Subcutaneous abdominal adipose tissue (tissue), 5 donors: ENCODE measurements around the gene UBE4B.

Experiments
- H3K27ac ChIP-seq: one replicate; pipeline ENCODE4 v1.7.0; 2013; ENCODE audit warnings: low read depth, mild to moderate bottlenecking, inconsistent platforms, low read length, moderate library complexity
- H3K27me3 ChIP-seq, 5 donors: one replicate each; pipeline ENCODE4 v1.7.0; 2013; ENCODE audit warnings: low read length in 5 of 5, inconsistent platforms in 1 of 5; ENCODE audit not compliant: control insufficient read depth in 5 of 5, insufficient read depth in 4 of 5
- H3K36me3 ChIP-seq, 5 donors: one replicate each; pipeline ENCODE4 v1.7.0; 2013; ENCODE audit warnings: low read length in 5 of 5; ENCODE audit not compliant: control insufficient read depth in 5 of 5, insufficient read depth in 5 of 5
- H3K4me1 ChIP-seq, 5 donors: one replicate each; pipeline ENCODE4 v1.7.0; 2013; ENCODE audit warnings: low read length in 5 of 5, mild to moderate bottlenecking in 3 of 5, moderate library complexity in 1 of 5; ENCODE audit not compliant: control insufficient read depth in 5 of 5, insufficient read depth in 5 of 5
- H3K4me3 ChIP-seq, 5 donors: one replicate each; pipeline ENCODE4 v1.7.0; 2013; ENCODE audit warnings: low read length in 5 of 5, low read depth in 1 of 5
- H3K9ac ChIP-seq, 5 donors: one replicate each; pipeline ENCODE4 v1.7.0; 2013; ENCODE audit warnings: low read length in 5 of 5, mild to moderate bottlenecking in 4 of 5, moderate library complexity in 3 of 5
- H3K9me3 ChIP-seq, 5 donors: one replicate each; pipeline ENCODE4 v1.7.0; 2013; ENCODE audit warnings: low read length in 5 of 5; ENCODE audit not compliant: control insufficient read depth in 5 of 5
- donor health status: healthy.
- donor health status: healthy.
- donor health status: healthy.
- donor health status: healthy.
- donor health status: healthy.

UBE4B gene

DNA sequence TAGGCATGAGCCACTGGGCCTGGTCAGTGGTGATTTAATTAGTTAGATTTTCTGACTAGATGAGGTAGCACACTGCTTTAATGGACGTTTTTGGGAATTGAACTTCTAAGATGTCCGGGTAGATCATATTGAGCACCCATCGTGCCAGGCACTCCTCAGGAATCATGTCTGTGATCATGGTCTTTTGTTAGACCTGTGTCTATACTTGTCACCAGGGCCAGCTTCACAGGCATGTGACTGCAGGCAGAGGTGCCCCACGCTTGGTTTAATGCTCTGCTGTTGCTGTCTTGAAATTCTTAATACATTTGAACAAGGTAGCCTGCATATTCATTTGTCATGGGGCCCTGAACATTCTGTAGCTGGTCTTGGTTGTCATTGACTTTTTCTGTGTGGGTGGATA, 19.6 kb downstream of the UBE4B start:
- Histone ChIP-seq H3K27me3 (no peaks in the 10 kb centered on the region), H3K4me3 (no peak overlapping the region), H3K9ac (no peak overlapping the region), H3K27ac (no peak overlapping the region), H3K36me3 (peaks cover 0 to 18% (median 3%) of the 10 kb centered on the region in 5 donors), H3K9me3 (no peaks in the 10 kb centered on the region), H3K4me1 (peaks cover 0 to 11% (median 8%) of the 10 kb centered on the region in 5 donors)

GRCh38 chr1:10054465-10054864, 21.7 kb downstream of the UBE4B start:
- Histone ChIP-seq H3K4me1 (peaks cover 0 to 21% (median 15%) of the 10 kb centered on the region in 5 donors), H3K9me3 (no peaks in the 10 kb centered on the region), H3K27me3 (no peaks in the 10 kb centered on the region), H3K4me3 (no peak overlapping the region), H3K9ac (no peak overlapping the region), H3K36me3 (peaks cover 0 to 18% (median 3%) of the 10 kb centered on the region in 5 donors), H3K27ac (no peak overlapping the region)

- no peak overlapping the region for H3K27ac ChIP-seq
- peaks cover 0 to 8% (median 0%) of the 10 kb centered on the region in 5 donors for H3K36me3 ChIP-seq
- H3K9me3 ChIP-seq, result no peaks in the 10 kb centered on the region
- no peak overlapping the region for H3K9ac ChIP-seq
- no peaks in the 10 kb centered on the region for H3K27me3 ChIP-seq
- H3K4me1 ChIP-seq, result peaks cover 0 to 29% (median 21%) of the 10 kb centered on the region in 5 donors
- H3K4me3 ChIP-seq, result no peak overlapping the region
These were observed 23.8 kb downstream of the UBE4B start for GRCh38 chr1:10056599-10056987.

GRCh38 chr1:10057343-10057742, 24.6 kb downstream of the UBE4B start:
- Histone ChIP-seq H3K27ac (no peak overlapping the region), H3K9me3 (no peaks in the 10 kb centered on the region), H3K4me3 (no peak overlapping the region), H3K9ac (no peak overlapping the region), H3K27me3 (no peaks in the 10 kb centered on the region), H3K36me3 (peaks cover 0 to 7% (median 0%) of the 10 kb centered on the region in 5 donors), H3K4me1 (peaks cover 0 to 29% (median 21%) of the 10 kb centered on the region in 5 donors)

DNA sequence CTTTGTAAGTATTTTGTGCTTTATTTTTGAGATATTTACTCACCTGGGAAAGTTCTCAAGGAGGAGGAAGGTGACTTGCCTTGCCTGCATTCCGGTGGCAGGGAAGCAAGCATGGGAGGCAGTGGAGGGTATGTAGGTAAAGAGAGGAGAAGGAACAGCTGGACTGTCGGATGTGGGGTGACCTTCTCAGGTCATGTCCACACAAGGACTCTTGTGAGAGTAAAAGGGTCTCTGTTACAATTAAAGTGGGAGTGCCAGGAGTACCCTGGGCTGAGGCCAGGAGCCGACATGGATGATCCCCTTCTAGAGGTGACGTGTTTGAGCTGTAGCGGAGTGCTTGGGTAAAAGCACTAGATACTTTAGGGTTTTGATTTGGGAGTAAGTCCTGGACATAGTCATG, 25.0 kb downstream of the UBE4B start:
- no peak overlapping the region for H3K27ac ChIP-seq
- peaks cover 0 to 7% (median 0%) of the 10 kb centered on the region in 5 donors for H3K36me3 ChIP-seq
- peaks cover 0 to 29% (median 21%) of the 10 kb centered on the region in 5 donors for H3K4me1 ChIP-seq
- H3K9me3 ChIP-seq, result no peaks in the 10 kb centered on the region
- no peak overlapping the region for H3K9ac ChIP-seq
- no peaks in the 10 kb centered on the region for H3K27me3 ChIP-seq
- no peak overlapping the region for H3K4me3 ChIP-seq

DNA sequence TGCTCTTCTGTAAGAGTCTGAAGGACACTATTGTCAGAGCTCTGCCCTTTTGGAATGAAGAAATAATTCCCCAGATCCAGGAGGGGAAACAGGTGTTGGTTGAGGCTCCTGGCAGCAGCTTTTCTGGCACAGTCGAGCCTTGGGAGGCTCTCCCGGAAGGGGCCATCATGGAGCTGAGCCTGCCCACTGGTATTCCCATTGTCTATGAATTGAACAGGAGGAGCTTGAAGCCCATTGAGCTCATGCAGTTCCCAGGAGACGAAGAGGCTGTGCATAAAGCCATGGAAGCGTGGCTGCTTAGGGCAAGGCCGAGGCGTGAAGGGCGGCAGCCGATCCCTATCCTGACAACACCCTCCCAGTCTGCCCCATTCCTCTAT, 26.6 kb downstream of the UBE4B start:
- Histone ChIP-seq H3K27me3 (no peaks in the 10 kb centered on the region), H3K27ac (no peak overlapping the region), H3K4me1 (peaks cover 0 to 28% (median 21%) of the 10 kb centered on the region in 5 donors), H3K36me3 (peaks cover 0 to 7% (median 0%) of the 10 kb centered on the region in 5 donors), H3K9ac (no peak overlapping the region), H3K9me3 (no peaks in the 10 kb centered on the region), H3K4me3 (no peak overlapping the region)

DNA sequence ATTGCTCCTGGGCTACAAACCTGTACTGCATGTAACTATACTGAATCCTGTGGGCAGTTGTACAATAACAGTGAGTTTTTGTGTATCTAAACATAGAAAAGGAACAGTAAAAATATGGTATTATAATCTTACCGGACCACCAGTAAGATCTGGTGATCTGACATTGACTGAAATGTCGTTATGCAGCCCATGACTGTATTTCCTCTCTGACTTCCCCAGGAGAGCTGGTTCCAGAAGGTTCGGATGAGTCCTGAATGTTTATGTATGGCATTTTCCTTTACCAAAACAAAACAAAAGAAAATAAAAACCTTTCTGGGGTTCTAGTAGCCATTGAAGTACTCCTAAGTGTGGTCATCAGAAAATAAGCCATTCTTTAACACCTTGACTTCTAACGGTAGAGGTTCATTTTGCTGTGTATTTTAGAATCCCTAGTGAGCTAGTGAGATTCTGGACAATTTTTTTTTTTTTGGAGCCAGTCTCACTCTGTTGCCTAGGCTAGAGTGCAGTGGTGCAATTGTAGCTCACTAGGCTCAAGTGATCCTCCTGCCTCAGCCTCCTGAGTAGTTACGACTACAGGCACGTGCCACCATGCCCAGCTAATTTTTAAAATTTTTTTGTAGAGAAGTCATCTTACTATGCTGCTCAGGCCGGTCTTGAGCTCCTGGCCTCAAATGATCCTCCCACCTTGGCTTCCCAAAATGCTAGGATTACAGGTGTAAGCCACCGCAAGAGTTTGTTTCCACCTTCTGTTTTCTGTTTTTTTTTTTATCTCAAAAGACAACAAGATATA, 27.7 kb downstream of the UBE4B start:
- no peaks in the 10 kb centered on the region for H3K27me3 ChIP-seq
- no peaks in the 10 kb centered on the region for H3K9me3 ChIP-seq
- H3K9ac ChIP-seq, result no peak overlapping the region
- no peak overlapping the region for H3K4me3 ChIP-seq
- no peak overlapping the region for H3K27ac ChIP-seq
- H3K36me3 ChIP-seq, result peaks cover 0 to 7% (median 0%) of the 10 kb centered on the region in 5 donors
- peaks cover 2 to 33% (median 26%) of the 10 kb centered on the region in 5 donors for H3K4me1 ChIP-seq

DNA sequence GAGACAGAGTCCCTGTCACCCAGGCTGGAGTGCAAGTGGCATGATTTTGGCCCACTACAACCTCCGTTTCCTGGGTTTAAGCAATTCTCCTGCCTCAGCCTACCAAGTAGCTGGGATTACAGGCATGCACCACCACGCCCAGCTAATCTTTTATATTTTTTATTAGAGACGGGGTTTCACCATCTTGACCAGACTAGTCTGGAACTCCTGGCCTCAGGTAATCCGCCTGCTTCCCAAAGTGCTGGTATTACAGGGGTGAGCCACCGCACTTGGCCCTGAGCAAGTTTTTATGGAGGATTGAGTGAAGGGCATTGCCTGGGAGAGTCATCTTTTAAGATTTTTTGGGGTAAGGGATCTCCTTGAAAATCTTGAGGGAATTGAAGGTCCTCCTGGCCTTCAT, 28.5 kb downstream of the UBE4B start:
- Histone ChIP-seq H3K4me1 (peaks cover 2 to 38% (median 21%) of the 10 kb centered on the region in 5 donors), H3K36me3 (peaks cover 0 to 7% (median 0%) of the 10 kb centered on the region in 5 donors), H3K9me3 (no peaks in the 10 kb centered on the region), H3K27ac (no peak overlapping the region), H3K27me3 (no peaks in the 10 kb centered on the region), H3K4me3 (no peak overlapping the region), H3K9ac (no peak overlapping the region)

- Histone ChIP-seq H3K4me1 (peaks cover 2 to 45% (median 28%) of the 10 kb centered on the region in 5 donors), H3K36me3 (peaks cover 0 to 4% (median 0%) of the 10 kb centered on the region in 5 donors), H3K27ac (no peak overlapping the region), H3K9ac (no peak overlapping the region), H3K9me3 (no peaks in the 10 kb centered on the region), H3K27me3 (no peaks in the 10 kb centered on the region), H3K4me3 (no peak overlapping the region)
These were observed 31.1 kb downstream of the UBE4B start for GRCh38 chr1:10063878-10064277.

GRCh38 chr1:10064416-10065343, 31.9 kb downstream of the UBE4B start:
- Histone ChIP-seq H3K27me3 (no peaks in the 10 kb centered on the region), H3K4me3 (no peak overlapping the region), H3K9ac (no peak overlapping the region), H3K4me1 (peaks cover 2 to 37% (median 20%) of the 10 kb centered on the region in 5 donors), H3K27ac (no peak overlapping the region), H3K9me3 (no peaks in the 10 kb centered on the region), H3K36me3 (peaks cover 0 to 3% (median 0%) of the 10 kb centered on the region in 5 donors)
